ENCODE data around the gene CALD1.
A peak's percentile ranks its signal among the peaks of the same experiment; 100 is the strongest.

CALD1 gene

GRCh38 chr7:134771111-134771510 is 8.3 kb upstream of the CALD1 start:
- no peak overlapping the region for H3K4me3 ChIP-seq (ENCODE audit: low read length)
- no peak for TF ChIP-seq CTCF (conservative IDR thresholded peaks at IDR 0.05; ENCODE audit: low read length)
- no peak for DNase-seq (ENCODE audit: low read depth)

GRCh38 chr7:134771889-134772288 is 7.5 kb upstream of the CALD1 start:
- DNase-seq (ENCODE audit: low read depth) = no peak
- H3K4me3 ChIP-seq (ENCODE audit: low read length) = no peak overlapping the region
- TF ChIP-seq CTCF (conservative IDR thresholded peaks at IDR 0.05; ENCODE audit: low read length) = no peak

GRCh38 chr7:134772401-134772800 is 7.0 kb upstream of the CALD1 start:
- no peak for DNase-seq (ENCODE audit: low read depth)
- no peak overlapping the region for H3K4me3 ChIP-seq (ENCODE audit: low read length)
- TF ChIP-seq CTCF (conservative IDR thresholded peaks at IDR 0.05; ENCODE audit: low read length) = no peak

GRCh38 chr7:134773164-134773563 is 6.3 kb upstream of the CALD1 start:
- H3K4me3 ChIP-seq (ENCODE audit: low read length) = no peak overlapping the region
- no peak for TF ChIP-seq CTCF (conservative IDR thresholded peaks at IDR 0.05; ENCODE audit: low read length)
- no peak for DNase-seq (ENCODE audit: low read depth)

- no peak for TF ChIP-seq CTCF (conservative IDR thresholded peaks at IDR 0.05; ENCODE audit: low read length)
- DNase-seq (ENCODE audit: low read depth) = no peak
Measured at GRCh38 chr7:134774119-134774518, 5.3 kb upstream of the CALD1 start.

GRCh38 chr7:134777470-134777869 is 2.0 kb upstream of the CALD1 start:
- no peak for TF ChIP-seq CTCF (conservative IDR thresholded peaks at IDR 0.05; ENCODE audit: low read length)
- H3K4me3 ChIP-seq (ENCODE audit: low read length) = no peak overlapping the region
- no peak for DNase-seq (ENCODE audit: low read depth)

More at GRCh38 chr7:134774119-134774518, 5.3 kb upstream of the CALD1 start:
- no peak overlapping the region for H3K4me3 ChIP-seq (ENCODE audit: low read length)

- H3K4me3 ChIP-seq (ENCODE audit: low read length) = no peak overlapping the region
- no peak for TF ChIP-seq CTCF (conservative IDR thresholded peaks at IDR 0.05; ENCODE audit: low read length)
- peak; percentile 69 for DNase-seq (ENCODE audit: low read depth)
Measured at GRCh38 chr7:134777908-134778580, 1.4 kb upstream of the CALD1 start.
